Measurements from ENCODE around the gene NINJ1.

- TF ChIP-seq CTCF (IDR thresholded peaks at IDR 0.05; ENCODE audit: insufficient read depth, low read length, poor library complexity, severe bottlenecking) = no peak
- no peak for TF ChIP-seq EZH2phosphoT487 (conservative IDR thresholded peaks at IDR 0.05; ENCODE audit: low read length)
Observed at GRCh38 chr9:93088656-93089015, 45.4 kb downstream of the NINJ1 start.

All from SU-DHL-6 (cell line).